ENCODE results near the gene RASA3.

GRCh38 chr13:114017966-114018365 lies 114.5 kb downstream of the RASA3 start:
- TF ChIP-seq, protein P1, sequence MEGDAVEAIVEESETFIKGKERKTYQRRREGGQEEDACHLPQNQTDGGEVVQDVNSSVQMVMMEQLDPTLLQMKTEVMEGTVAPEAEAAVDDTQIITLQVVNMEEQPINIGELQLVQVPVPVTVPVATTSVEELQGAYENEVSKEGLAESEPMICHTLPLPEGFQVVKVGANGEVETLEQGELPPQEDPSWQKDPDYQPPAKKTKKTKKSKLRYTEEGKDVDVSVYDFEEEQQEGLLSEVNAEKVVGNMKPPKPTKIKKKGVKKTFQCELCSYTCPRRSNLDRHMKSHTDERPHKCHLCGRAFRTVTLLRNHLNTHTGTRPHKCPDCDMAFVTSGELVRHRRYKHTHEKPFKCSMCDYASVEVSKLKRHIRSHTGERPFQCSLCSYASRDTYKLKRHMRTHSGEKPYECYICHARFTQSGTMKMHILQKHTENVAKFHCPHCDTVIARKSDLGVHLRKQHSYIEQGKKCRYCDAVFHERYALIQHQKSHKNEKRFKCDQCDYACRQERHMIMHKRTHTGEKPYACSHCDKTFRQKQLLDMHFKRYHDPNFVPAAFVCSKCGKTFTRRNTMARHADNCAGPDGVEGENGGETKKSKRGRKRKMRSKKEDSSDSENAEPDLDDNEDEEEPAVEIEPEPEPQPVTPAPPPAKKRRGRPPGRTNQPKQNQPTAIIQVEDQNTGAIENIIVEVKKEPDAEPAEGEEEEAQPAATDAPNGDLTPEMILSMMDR (IDR thresholded peaks at IDR 0.05 in 2 of 3, conservative IDR thresholded peaks at IDR 0.05 in 1 of 3; ENCODE audit: borderline replicate concordance in 1 of 3, insufficient read depth in 1 of 3, low read depth in 2 of 3, low read length in 2 of 3) = no peak
- TF ChIP-seq EGR1 (IDR thresholded peaks at IDR 0.05; ENCODE audit: low read depth) = no peak
- TF ChIP-seq, protein P2, sequence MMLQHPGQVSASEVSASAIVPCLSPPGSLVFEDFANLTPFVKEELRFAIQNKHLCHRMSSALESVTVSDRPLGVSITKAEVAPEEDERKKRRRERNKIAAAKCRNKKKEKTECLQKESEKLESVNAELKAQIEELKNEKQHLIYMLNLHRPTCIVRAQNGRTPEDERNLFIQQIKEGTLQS (IDR thresholded peaks at IDR 0.05) = no peak
- TF ChIP-seq POLR2AphosphoS5 (IDR thresholded peaks at IDR 0.05; ENCODE audit: low read depth, low read length) = no peak
- no peak for TF ChIP-seq EZH2 (IDR thresholded peaks at IDR 0.05)
- TF ChIP-seq MAX (IDR thresholded peaks at IDR 0.05) = no peak
- TF ChIP-seq YY1 (IDR thresholded peaks at IDR 0.05; ENCODE audit: extremely low read depth, insufficient replicate concordance, low read depth, low read length) = no peak

Data from HCT116 (cell line).